ENCODE data around the gene SS18L1.

The SS18L1 gene

GRCh38 chr20:62157387-62158087 is 14.0 kb downstream of the SS18L1 start:
- DNase-seq, result no peak

- no peak for DNase-seq
Measured at GRCh38 chr20:62158088-62158400, 14.5 kb downstream of the SS18L1 start.

- no peak for DNase-seq
Measured at GRCh38 chr20:62158541-62158940, 15.0 kb downstream of the SS18L1 start.

GRCh38 chr20:62159052-62159451 is 15.5 kb downstream of the SS18L1 start:
- no peak for DNase-seq

GRCh38 chr20:62159839-62160238 is 16.3 kb downstream of the SS18L1 start:
- DNase-seq, result no peak

GRCh38 chr20:62160253-62160652 is 16.7 kb downstream of the SS18L1 start:
- DNase-seq, result no peak

GRCh38 chr20:62160876-62161275 is 17.3 kb downstream of the SS18L1 start:
- no peak for DNase-seq

GRCh38 chr20:62161347-62161746 is 17.8 kb downstream of the SS18L1 start:
- no peak for DNase-seq

- no peak for DNase-seq
Measured at GRCh38 chr20:62162765-62163484, 19.4 kb downstream of the SS18L1 start.

- DNase-seq, result no peak
Measured at GRCh38 chr20:62163485-62163865, 19.9 kb downstream of the SS18L1 start.

- DNase-seq, result no peak
Measured at GRCh38 chr20:62163986-62164762, 20.6 kb downstream of the SS18L1 start.

GRCh38 chr20:62164879-62165761 is 21.6 kb downstream of the SS18L1 start:
- no peak for DNase-seq

- DNase-seq, result no peak
Measured at GRCh38 chr20:62165762-62166399, 22.3 kb downstream of the SS18L1 start.

- no peak for DNase-seq
Measured at GRCh38 chr20:62167474-62167873, 23.9 kb downstream of the SS18L1 start.

- no peak for DNase-seq
Measured at GRCh38 chr20:62168061-62168460, 24.5 kb downstream of the SS18L1 start.

GRCh38 chr20:62168890-62169435 is 25.4 kb downstream of the SS18L1 start:
- DNase-seq, result no peak

- DNase-seq, result no peak
Measured at GRCh38 chr20:62170536-62170935, 27.0 kb downstream of the SS18L1 start.

- no peak for DNase-seq
Measured at GRCh38 chr20:62171245-62171644, 27.7 kb downstream of the SS18L1 start.

GRCh38 chr20:62172666-62173065 is 29.1 kb downstream of the SS18L1 start:
- DNase-seq, result no peak

- no peak for DNase-seq
Measured at GRCh38 chr20:62174021-62174804, 30.6 kb downstream of the SS18L1 start.

Data from stimulated activated naive CD4-positive, alpha-beta T cell (primary cell).